Small intestine (tissue), 7 donors: Measurements from ENCODE around the gene P2RX7. TPM values are rescaled to one million over a fixed set of nuclear protein-coding genes. Genes with fewer than 3 reads are reported as not detected.
"Not testable (repeated sequence)": the region's sequence is repeated elsewhere in the genome, so short reads cannot be mapped to it uniquely, and the experiment has no call there.

ENCODE experiments used
- DNase-seq, 2 donors: peaks; one replicate each; pipeline versions ENCODE4 v3.0.0 to v3.0.0-alpha.2; 2013
- FAIRE-seq: peaks from 2 replicates; lab custom pipeline; 2012; peaks lifted over from hg19 to GRCh38; lab: Jason Lieb, UNC
- H3K27ac ChIP-seq, 3 donors: one replicate each; pipeline ENCODE4 v1.5.1; 2013; ENCODE audit warnings: low read length in 2 of 3, mild to moderate bottlenecking in 2 of 3, control low read depth in 1 of 3, inconsistent platforms in 1 of 3, low read depth in 1 of 3, moderate library complexity in 1 of 3
- H3K27me3 ChIP-seq, 3 donors: one replicate each; pipeline ENCODE4 v1.6.1; 2013; ENCODE audit warnings: low read length in 3 of 3, inconsistent platforms in 1 of 3; ENCODE audit not compliant: control insufficient read depth in 3 of 3, insufficient read depth in 3 of 3
- H3K36me3 ChIP-seq, 3 donors: one replicate each; pipeline ENCODE4 v1.6.1; 2013; ENCODE audit warnings: low read length in 3 of 3, inconsistent platforms in 1 of 3, low read depth in 1 of 3, mild to moderate bottlenecking in 1 of 3, moderate library complexity in 1 of 3; ENCODE audit not compliant: control insufficient read depth in 3 of 3, insufficient read depth in 2 of 3
- H3K4me1 ChIP-seq, 3 donors: one replicate each; pipeline ENCODE4 v1.6.1; 2013; ENCODE audit warnings: low read length in 2 of 3, inconsistent platforms in 1 of 3, low read depth in 1 of 3, mild to moderate bottlenecking in 1 of 3, moderate library complexity in 1 of 3; ENCODE audit not compliant: control insufficient read depth in 3 of 3, insufficient read depth in 2 of 3
- H3K4me3 ChIP-seq, 3 donors: one replicate each; pipeline ENCODE4 v1.5.1; 2013; ENCODE audit warnings: low read length in 3 of 3, control low read depth in 1 of 3, inconsistent platforms in 1 of 3, low read depth in 1 of 3, mild to moderate bottlenecking in 1 of 3, moderate library complexity in 1 of 3
- H3K9me3 ChIP-seq, 2 donors: one replicate each; pipeline ENCODE4 v1.6.1; 2013; ENCODE audit warnings: low read depth in 1 of 2, low read length in 1 of 2; ENCODE audit not compliant: control insufficient read depth in 2 of 2, insufficient read depth in 1 of 2
- WGBS, 3 donors: extraction: QIAGEN DNeasy Blood & Tissue Kit; methylation state at CpG; one replicate each; pipeline ENCODE4 v1.1.7; 2013; 5-methylcytosine and 5-hydroxymethylcytosine counted together
- polyA plus RNA-seq, 4 donors: library from polyadenylated mRNA; stranded (reverse) in 3 of 4; unstranded in 1 of 4; fragments of 200-250 nt in 3 of 4; fragments of 120-200 nt in 1 of 4; gene quantifications; one replicate each; pipeline versions ENCODE4 v1.2.1 to v1.2.3, GENCODE V29; 2013
- donor health status: healthy with polysubstance abuse.
- donor health status: control.
- donor health status: control.
- donor health status: Bipolar disorder and iron deficiency.
- donor health status: healthy.

Gene P2RX7
- polyA plus RNA-seq, 4 donors, result 0.27 to 0.66 (median 0.62) TPM; not detected in 1

- no peaks in the 10 kb centered on the region for H3K27me3 ChIP-seq
- H3K27ac ChIP-seq, result no peak overlapping the region
- DNase-seq, result no peak
- no peak for FAIRE-seq
- WGBS, 3 donors, result 76 to 82% (median 81%) methylated on average over 11 of the region's 11 CpGs
- H3K36me3 ChIP-seq, result no peaks in the 10 kb centered on the region
- no peaks in the 10 kb centered on the region for H3K9me3 ChIP-seq
- no peaks in the 10 kb centered on the region for H3K4me1 ChIP-seq
- no peak overlapping the region for H3K4me3 ChIP-seq
These were observed 70.8 kb downstream of the P2RX7 start for GRCh38 chr12:121203482-121203881.

GRCh38 chr12:121205491-121205890, 72.8 kb downstream of the P2RX7 start:
- Histone ChIP-seq H3K4me1 (peaks cover 0 to 6% (median 0%) of the 10 kb centered on the region in 3 donors), H3K27ac (no peak overlapping the region), H3K27me3 (no peaks in the 10 kb centered on the region), H3K36me3 (no peaks in the 10 kb centered on the region), H3K9me3 (no peaks in the 10 kb centered on the region), H3K4me3 (no peak overlapping the region)
- no peak for FAIRE-seq
- 76 to 89% (median 88%) methylated on average over 7 of the region's 7 CpGs for WGBS, 3 donors
- DNase-seq, result no peak

- H3K9me3 ChIP-seq, H3K27ac ChIP-seq, FAIRE-seq, H3K27me3 ChIP-seq, H3K4me3 ChIP-seq, DNase-seq: not testable (repeated sequence)
- WGBS, 3 donors, result 92 to 95% (median 94%) methylated on average over 10 of the region's 10 CpGs
- peaks cover 0 to 11% (median 3%) of the 10 kb centered on the region in 3 donors for H3K4me1 ChIP-seq
- H3K36me3 ChIP-seq, result peaks cover 0 to 19% (median 0%) of the 10 kb centered on the region in 3 donors
These were observed 75.9 kb downstream of the P2RX7 start for GRCh38 chr12:121208571-121208970.

GRCh38 chr12:121209221-121209620, 76.5 kb downstream of the P2RX7 start:
- H3K4me1 ChIP-seq, result peaks cover 4 to 17% (median 7%) of the 10 kb centered on the region in 3 donors
- H3K27me3 ChIP-seq, result no peaks in the 10 kb centered on the region
- WGBS, 3 donors, result 89 to 93% (median 92%) methylated on average over 15 of the region's 15 CpGs
- no peak for DNase-seq
- H3K36me3 ChIP-seq, result peaks cover 0 to 23% (median 0%) of the 10 kb centered on the region in 3 donors
- peak overlapping the region in 2 of 3 donors; percentile 96 to 97 for H3K27ac ChIP-seq
- no peak for FAIRE-seq
- no peaks in the 10 kb centered on the region for H3K9me3 ChIP-seq
- peak overlapping the region in 2 of 3 donors; percentile 8 to 72 for H3K4me3 ChIP-seq

- H3K4me3 ChIP-seq, result peak within 1 kb of the TSS; percentile 70 to 88 (median 72)
- H3K27ac ChIP-seq, result peak within 1 kb of the TSS; percentile 95 to 97 (median 96)
- no peaks in the 10 kb centered on the region for H3K9me3 ChIP-seq
- WGBS, 3 donors, result 6 to 8% (median 7%) methylated on average over 81 to 97 of the region's 97 CpGs
- H3K27me3 ChIP-seq, result no peaks in the 10 kb centered on the region
- no peak for FAIRE-seq
- H3K36me3 ChIP-seq, result peaks cover 0 to 23% (median 0%) of the 10 kb centered on the region in 3 donors
- DNase-seq, result peak; percentile 83 to 96
- H3K4me1 ChIP-seq, result peaks cover 7 to 23% (median 7%) of the 10 kb centered on the region in 3 donors
These were observed 77.2 kb downstream of the P2RX7 start, which contains the start of gene P2RX4 for GRCh38 chr12:121209624-121210572. P2RX4 (plus strand) TSS chr12:121210129; CDS start chr12:121210165, 36 bp downstream.

GRCh38 chr12:121212875-121213274, 80.2 kb downstream of the P2RX7 start:
- H3K27ac ChIP-seq, result peak overlapping the region in 1 of 3 donors; percentile 90
- no peak overlapping the region for H3K4me3 ChIP-seq
- no peaks in the 10 kb centered on the region for H3K9me3 ChIP-seq
- peaks cover 7 to 48% (median 11%) of the 10 kb centered on the region in 3 donors for H3K4me1 ChIP-seq
- no peaks in the 10 kb centered on the region for H3K27me3 ChIP-seq
- WGBS, 3 donors, result 84 to 94% (median 90%) methylated on average over 5 of the region's 5 CpGs
- DNase-seq, result no peak
- no peak for FAIRE-seq
- H3K36me3 ChIP-seq, result peaks cover 0 to 29% (median 0%) of the 10 kb centered on the region in 3 donors

GRCh38 chr12:121214166-121214777, 81.6 kb downstream of the P2RX7 start:
- Histone ChIP-seq H3K36me3 (peaks cover 0 to 43% (median 0%) of the 10 kb centered on the region in 3 donors), H3K9me3 (no peaks in the 10 kb centered on the region), H3K27ac (peak overlapping the region; percentile 84 to 91 (median 90)), H3K4me3 (no peak overlapping the region), H3K27me3 (no peaks in the 10 kb centered on the region), H3K4me1 (peaks cover 7 to 58% (median 13%) of the 10 kb centered on the region in 3 donors)
- peak; percentile 48 to 67 for DNase-seq
- 29 to 63% (median 36%) methylated on average over 11 of the region's 11 CpGs for WGBS, 3 donors
- FAIRE-seq, result no peak
